Measurements from ENCODE around the gene SLC13A1.

The SLC13A1 gene

DNA sequence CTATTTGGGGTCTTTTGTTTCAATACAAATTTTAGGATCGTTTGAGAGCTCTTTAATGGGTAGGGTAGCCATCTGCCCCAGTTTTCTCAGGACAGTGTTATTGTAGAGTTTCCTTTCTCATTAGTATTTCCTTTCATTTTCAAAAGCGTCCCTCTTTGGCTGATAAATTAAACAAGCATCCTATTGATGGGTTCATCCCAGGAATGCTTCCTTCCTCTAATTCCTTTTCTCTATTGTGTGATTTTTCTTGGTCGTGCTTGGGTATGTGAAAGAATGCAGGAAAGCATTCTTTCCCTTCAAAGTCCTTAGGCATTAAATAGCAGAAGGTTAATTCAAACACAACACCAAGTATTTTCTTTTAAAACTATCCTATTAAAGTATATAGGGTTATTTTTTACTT lies 14.0 kb downstream of the SLC13A1 start:
- TF ChIP-seq SIN3A (IDR thresholded peaks at IDR 0.05; ENCODE audit: borderline replicate concordance, insufficient read depth, low read length) (no peak), FOXP2 (optimal IDR thresholded peaks at IDR 0.05; ENCODE audit: borderline replicate concordance, extremely low read depth, extremely low read length, insufficient read depth) (no peak)

DNA sequence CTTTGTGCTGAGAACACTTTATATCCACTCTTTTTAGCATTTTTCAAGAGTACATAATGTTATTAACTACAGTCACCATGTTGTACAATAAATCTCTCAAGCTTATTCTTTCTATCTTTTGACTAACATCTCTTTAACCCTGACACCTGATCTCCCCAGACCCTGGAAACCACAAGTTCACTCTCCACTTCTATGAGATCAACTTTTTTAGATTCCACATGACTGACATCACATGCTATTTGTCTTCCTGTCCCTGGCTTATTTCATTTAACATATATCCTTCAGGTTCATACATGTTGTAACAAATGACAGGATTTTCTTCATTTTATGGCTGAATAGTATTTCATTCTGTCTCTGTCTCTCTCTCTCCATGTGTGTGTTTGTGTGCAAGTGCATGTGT lies 15.5 kb downstream of the SLC13A1 start:
- TF ChIP-seq, protein P1, sequence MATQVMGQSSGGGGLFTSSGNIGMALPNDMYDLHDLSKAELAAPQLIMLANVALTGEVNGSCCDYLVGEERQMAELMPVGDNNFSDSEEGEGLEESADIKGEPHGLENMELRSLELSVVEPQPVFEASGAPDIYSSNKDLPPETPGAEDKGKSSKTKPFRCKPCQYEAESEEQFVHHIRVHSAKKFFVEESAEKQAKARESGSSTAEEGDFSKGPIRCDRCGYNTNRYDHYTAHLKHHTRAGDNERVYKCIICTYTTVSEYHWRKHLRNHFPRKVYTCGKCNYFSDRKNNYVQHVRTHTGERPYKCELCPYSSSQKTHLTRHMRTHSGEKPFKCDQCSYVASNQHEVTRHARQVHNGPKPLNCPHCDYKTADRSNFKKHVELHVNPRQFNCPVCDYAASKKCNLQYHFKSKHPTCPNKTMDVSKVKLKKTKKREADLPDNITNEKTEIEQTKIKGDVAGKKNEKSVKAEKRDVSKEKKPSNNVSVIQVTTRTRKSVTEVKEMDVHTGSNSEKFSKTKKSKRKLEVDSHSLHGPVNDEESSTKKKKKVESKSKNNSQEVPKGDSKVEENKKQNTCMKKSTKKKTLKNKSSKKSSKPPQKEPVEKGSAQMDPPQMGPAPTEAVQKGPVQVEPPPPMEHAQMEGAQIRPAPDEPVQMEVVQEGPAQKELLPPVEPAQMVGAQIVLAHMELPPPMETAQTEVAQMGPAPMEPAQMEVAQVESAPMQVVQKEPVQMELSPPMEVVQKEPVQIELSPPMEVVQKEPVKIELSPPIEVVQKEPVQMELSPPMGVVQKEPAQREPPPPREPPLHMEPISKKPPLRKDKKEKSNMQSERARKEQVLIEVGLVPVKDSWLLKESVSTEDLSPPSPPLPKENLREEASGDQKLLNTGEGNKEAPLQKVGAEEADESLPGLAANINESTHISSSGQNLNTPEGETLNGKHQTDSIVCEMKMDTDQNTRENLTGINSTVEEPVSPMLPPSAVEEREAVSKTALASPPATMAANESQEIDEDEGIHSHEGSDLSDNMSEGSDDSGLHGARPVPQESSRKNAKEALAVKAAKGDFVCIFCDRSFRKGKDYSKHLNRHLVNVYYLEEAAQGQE (IDR thresholded peaks at IDR 0.05; ENCODE audit: insufficient read depth in 1 of 2, low read depth in 2 of 2, low read length in 2 of 2): no peak
- TF ChIP-seq FOXP2 (optimal IDR thresholded peaks at IDR 0.05; ENCODE audit: borderline replicate concordance, extremely low read depth, extremely low read length, insufficient read depth) (no peak), SIN3A (IDR thresholded peaks at IDR 0.05; ENCODE audit: borderline replicate concordance, insufficient read depth, low read length) (no peak), POLR2AphosphoS5 (IDR thresholded peaks at IDR 0.05; ENCODE audit: low read depth, low read length) (no peak), TAF1 (IDR thresholded peaks at IDR 0.05; ENCODE audit: borderline replicate concordance, insufficient read depth, low read length) (no peak)

DNA sequence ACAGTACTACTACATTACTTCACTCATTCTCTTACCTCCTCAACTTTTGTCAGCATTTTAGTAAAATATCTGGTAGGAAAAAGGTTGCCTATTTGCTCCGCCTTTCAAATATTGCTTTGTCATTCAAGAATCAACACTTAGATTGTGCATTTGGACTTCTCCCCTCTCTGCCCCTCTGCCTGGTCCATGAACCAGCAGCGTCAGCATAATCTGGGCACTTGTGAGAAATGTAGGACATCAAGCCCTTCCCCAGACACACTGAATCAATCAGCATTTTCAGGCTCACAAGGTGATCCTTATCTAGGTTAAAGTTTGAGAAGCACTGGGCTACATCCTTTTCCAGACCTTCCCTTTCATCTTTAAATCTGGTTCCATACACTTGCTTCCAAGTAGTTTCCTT lies 16.3 kb downstream of the SLC13A1 start:
- TF ChIP-seq POLR2AphosphoS5 (IDR thresholded peaks at IDR 0.05; ENCODE audit: low read depth, low read length) (no peak), FOXP2 (optimal IDR thresholded peaks at IDR 0.05; ENCODE audit: borderline replicate concordance, extremely low read depth, extremely low read length, insufficient read depth) (no peak), TAF1 (IDR thresholded peaks at IDR 0.05; ENCODE audit: borderline replicate concordance, insufficient read depth, low read length) (no peak), SIN3A (IDR thresholded peaks at IDR 0.05; ENCODE audit: borderline replicate concordance, insufficient read depth, low read length) (no peak)
- TF ChIP-seq, protein P1 (IDR thresholded peaks at IDR 0.05; ENCODE audit: insufficient read depth in 1 of 2, low read depth in 2 of 2, low read length in 2 of 2): no peak

DNA sequence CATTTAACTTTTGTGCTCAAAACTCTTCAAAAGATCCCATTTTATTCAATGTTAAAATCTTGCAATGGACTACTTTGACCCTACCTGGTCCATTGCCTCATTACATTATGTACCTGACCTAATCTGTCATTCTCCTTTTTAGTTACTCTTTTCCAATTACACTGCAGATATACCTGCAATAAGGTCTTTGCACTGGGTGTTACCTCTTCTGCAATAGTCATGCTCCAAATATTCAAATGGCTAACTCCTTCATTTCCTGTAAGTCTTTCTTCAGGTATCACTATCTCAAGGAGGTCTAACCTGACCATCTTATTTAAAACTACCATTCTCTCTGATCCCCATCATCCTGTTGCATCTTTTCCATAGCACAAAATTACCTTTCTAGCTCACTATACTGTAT lies 22.3 kb downstream of the SLC13A1 start:
- TF ChIP-seq POLR2AphosphoS5 (IDR thresholded peaks at IDR 0.05; ENCODE audit: low read depth, low read length) (no peak), SIN3A (IDR thresholded peaks at IDR 0.05; ENCODE audit: borderline replicate concordance, insufficient read depth, low read length) (no peak), FOXP2 (optimal IDR thresholded peaks at IDR 0.05; ENCODE audit: borderline replicate concordance, extremely low read depth, extremely low read length, insufficient read depth) (no peak), TAF1 (IDR thresholded peaks at IDR 0.05; ENCODE audit: borderline replicate concordance, insufficient read depth, low read length) (no peak)
- TF ChIP-seq, protein P1 (IDR thresholded peaks at IDR 0.05; ENCODE audit: insufficient read depth in 1 of 2, low read depth in 2 of 2, low read length in 2 of 2): no peak

DNA sequence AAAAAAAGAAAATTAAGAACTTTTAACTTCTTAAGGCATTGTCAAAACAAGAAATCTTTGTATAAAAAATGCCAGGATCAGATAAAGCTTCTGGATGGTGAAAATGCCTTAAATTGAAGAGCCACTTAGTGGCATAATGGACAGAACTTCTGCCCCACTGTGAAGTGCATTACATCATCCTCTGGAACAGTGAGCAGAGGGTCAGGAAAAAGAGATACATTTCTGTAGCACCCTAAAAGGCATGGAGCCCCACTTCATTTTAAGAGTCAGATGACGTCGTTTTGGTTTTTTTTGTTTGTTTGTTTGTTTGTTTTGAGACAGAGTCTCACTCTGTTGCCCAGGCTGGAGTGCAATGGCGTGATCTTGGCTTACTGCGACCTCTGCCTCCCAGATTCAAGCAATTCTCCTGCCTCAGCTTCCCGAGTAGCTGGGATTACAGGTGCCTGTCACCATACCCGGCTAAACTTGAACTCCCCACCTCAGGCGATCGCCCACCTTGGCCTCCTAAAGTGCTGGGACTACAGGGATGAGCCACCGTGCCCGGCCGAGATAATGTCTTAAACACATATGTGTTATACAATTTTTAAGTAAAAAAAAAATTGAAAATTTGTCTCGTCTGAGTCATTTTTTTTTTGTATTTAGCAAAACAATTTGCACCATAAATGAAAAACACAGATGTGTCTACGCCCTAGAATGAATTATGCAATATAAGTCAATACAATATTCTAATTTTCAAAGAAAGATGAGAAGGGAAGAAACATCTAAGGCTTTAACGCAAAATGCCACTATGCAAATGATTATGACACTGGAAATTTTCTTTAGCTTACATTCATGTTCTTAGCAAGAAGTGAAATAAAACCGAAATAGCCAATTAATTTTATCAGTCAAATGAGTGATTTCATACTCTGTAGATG lies 29.2 kb downstream of the SLC13A1 start:
- no peak for TF ChIP-seq POLR2AphosphoS5 (IDR thresholded peaks at IDR 0.05; ENCODE audit: low read depth, low read length)
- TF ChIP-seq, protein P1 (IDR thresholded peaks at IDR 0.05; ENCODE audit: insufficient read depth in 1 of 2, low read depth in 2 of 2, low read length in 2 of 2): no peak

Data from PFSK-1 (cell line).